ENCODE results near the gene PRPF39.

GRCh38 chr14:45135156-45135555 lies 51.2 kb downstream of the PRPF39 start:
- TF ChIP-seq, protein P1, sequence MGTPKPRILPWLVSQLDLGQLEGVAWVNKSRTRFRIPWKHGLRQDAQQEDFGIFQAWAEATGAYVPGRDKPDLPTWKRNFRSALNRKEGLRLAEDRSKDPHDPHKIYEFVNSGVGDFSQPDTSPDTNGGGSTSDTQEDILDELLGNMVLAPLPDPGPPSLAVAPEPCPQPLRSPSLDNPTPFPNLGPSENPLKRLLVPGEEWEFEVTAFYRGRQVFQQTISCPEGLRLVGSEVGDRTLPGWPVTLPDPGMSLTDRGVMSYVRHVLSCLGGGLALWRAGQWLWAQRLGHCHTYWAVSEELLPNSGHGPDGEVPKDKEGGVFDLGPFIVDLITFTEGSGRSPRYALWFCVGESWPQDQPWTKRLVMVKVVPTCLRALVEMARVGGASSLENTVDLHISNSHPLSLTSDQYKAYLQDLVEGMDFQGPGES (IDR thresholded peaks at IDR 0.05; ENCODE audit: low read depth, low read length): no peak
- TF ChIP-seq TCF12 (IDR thresholded peaks at IDR 0.05): no peak
- no peak for TF ChIP-seq POLR2AphosphoS5 (IDR thresholded peaks at IDR 0.05; ENCODE audit: low read depth, low read length)
- no peak for TF ChIP-seq USF2 (IDR thresholded peaks at IDR 0.05; ENCODE audit: borderline replicate concordance, low read depth, low read length)
